GM21825 (cell line): ENCODE results near the gene CDKN2B-AS1.
A peak's percentile ranks its signal among the peaks of the same experiment; 100 is the strongest.

ENCODE experiments used
- ATAC-seq: cut with Tn5 transposase; IDR thresholded peaks from one replicate; pipeline ENCODE4 v1.9.1; 2021; ENCODE audit warnings: mild to moderate bottlenecking, moderate library complexity; ENCODE audit not compliant: unreplicated experiment

Gene CDKN2B-AS1

DNA sequence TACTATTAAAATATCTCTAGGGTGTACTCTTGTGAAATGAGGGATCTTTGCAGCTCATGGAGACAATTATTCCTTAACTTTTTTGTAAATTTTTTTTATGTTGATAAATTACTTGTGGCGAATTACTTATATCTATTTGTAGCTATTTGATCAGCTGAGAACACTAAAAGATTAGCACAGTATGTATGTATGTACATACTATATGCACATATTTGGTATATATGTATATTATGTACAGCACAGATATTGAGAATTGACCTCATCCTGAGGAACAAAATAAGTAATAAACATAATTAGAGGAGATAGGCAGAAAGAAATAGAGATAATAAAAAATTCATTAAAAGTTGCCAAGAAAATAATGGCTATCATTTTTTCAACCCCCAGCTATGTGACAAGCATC, 12.2 kb upstream of the CDKN2B-AS1 start:
- ATAC-seq, result no peak

DNA sequence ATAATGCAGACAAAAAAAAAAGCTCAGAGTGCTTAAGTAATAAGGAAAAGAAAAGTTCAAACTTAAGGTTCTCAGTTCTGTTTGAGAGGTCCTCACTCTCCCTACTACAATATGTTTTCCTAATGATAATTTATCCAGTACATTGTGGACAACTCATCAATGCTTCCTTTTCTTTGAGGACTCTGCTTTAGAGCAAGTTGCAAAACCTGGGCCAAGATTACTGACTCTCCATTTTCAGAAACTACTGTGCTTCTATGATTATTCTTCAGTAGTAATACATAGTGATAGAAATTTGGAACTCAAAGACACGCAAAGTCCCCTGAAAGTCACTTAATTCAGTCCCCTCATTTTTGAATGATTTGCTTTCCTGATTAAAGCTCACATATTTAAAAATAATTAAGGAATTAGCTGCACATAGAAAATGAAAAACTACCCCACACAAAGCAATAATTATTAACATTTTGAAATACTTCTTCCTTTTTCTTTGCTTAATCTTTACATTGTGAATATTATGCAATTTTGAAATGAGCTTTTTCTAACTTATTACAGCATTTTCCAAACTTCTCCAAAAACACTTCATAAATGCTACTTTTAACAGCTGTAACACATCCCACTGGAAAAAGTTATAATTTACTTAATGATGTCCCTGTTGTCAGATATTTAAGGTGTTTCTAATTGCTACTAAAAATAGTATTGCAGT, 11.6 kb upstream of the CDKN2B-AS1 start:
- ATAC-seq, result no peak

DNA sequence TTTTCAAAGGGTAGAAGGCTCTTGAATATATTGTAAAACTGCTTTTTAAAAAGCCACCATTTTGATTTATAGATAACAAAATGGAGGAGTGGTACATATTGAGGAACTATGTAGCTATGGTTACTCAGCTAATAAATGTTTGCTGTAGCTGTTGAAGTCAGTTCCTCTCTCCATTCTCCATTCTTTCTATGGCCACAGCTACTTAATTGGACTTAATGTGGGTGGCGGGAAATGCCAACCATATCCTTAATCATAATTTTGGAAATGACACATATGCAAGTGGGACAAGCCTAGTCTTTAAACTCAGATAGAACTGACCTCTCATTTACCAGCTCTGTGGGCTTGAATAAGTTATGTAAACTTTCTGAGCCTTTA, 11.0 kb upstream of the CDKN2B-AS1 start:
- ATAC-seq, result no peak

DNA sequence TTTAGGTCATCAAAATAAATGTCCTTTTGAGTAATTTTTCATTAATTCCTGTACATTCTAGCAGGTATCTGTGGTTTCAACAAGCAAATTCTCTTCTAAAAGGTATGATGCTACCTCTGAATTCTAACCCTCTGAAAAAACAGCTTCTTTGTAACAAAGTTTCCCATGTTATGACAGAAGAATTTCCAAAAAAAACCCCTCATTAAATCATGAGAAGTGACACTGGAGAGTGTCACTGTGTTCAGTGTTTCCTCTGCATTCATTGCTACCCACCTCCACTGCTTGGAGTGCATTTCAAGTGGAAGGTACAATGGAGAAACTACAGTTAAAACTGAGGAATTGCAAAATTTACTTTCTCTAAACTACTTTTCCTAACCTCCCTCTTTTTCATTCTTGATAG, 10.5 kb upstream of the CDKN2B-AS1 start:
- ATAC-seq, result no peak

DNA sequence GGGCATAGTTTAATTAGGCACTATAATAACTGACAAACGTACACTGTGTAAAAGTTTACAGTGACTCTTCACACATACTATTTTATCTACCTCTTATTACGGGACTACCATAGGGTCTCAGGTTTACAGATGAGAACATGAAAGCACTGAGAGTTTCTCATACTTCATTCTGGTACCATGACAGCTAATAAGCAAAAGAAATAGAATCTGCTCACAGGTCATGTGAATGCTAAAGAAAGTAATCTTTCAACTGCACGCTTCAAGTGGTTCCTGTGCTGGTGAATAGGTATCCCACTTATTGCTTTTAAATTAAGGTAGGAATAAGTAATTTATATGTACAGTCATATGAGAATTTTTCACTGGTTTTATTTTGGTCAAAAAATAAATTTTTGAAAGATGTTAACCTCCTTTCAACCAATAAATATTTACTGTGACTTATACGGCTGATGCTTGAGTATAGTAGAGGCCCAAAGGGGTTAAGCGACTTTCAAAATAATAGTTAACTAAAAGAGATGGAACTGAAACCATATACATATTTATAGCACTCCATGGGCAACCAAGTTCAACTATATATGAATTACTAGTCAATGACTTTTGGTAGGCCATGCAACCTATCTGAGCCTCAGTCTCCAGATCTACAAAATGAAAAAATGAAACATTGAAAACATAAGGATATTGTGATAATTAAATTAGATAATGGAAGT, 8.5 kb upstream of the CDKN2B-AS1 start:
- no peak for ATAC-seq

DNA sequence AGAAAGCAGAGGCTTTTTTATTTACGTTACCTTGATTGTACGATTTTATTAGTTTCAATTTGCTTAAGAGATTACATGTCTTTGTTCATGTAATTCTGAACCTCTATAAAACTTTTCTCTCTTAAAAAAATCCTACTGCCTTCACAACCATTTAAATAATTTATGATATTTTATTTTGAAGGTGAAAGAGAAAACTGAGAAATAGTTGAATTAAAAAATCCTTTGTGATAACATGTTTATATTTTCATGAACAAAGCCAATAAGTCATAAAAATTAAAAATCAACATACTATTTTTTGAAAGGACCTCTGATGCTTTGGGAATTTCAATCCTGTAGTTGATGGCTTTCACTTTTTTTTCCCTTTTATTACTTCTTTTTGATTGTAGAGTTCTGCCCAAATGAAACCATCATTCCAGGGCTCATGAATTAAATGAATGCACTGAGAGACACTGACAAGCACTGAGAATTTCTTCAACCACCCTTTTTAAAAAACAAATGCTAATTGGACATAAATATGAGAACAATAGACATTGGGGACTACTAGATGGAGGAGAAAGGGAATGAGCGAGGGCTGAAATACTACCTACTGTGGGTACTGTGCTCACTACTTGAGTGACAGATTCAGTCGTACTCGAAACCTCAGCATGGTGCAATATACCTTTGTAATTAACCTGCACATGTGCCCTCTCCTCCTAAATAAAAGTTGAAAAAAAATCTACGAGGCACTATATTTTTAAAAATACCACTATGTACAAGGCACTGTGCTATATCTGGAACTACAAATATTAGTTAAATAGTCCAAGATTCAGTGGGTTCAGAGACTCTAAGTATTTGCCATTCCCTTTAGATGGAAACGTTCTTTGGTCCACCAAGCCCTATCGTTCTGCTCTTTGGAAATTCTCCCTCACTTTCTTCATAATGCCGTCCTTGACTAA, 6.3 kb upstream of the CDKN2B-AS1 start:
- no peak for ATAC-seq

DNA sequence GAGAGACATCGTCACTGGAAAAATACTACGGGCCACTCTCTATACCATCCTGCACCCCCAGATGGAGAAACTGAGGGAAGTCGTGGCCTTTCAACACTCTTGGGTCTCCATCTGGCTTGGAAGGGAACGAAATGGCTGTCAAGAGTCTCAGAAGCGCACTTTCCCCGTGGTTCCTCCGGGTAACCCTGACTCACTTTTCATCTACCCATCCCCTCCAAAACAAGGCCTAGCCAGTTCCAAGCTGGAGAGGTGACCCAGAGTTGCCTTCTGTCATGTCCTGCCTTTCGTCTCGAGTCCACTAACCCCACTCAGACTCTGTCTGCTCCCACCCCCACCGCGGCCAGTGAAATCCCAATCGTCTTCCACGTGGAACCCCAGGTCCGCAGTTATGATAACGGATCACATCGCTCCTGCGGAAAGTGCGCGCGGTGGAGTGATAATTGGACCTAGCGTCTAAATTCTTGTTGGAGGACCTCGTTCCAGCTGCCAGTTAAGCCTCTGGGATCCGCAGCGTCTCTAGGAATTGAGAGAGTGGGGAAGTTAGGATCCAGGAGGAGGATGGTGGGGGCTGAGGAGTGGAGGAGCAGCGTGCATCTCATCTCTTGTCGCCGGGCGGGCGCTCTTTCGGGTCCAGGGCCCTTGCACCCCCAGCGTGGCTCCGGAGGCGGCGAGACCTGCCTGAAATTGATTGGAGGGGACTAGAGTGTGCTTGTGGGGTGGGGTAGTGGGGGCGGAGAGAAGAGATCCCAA, 5.0 kb upstream of the CDKN2B-AS1 start:
- ATAC-seq, result no peak

DNA sequence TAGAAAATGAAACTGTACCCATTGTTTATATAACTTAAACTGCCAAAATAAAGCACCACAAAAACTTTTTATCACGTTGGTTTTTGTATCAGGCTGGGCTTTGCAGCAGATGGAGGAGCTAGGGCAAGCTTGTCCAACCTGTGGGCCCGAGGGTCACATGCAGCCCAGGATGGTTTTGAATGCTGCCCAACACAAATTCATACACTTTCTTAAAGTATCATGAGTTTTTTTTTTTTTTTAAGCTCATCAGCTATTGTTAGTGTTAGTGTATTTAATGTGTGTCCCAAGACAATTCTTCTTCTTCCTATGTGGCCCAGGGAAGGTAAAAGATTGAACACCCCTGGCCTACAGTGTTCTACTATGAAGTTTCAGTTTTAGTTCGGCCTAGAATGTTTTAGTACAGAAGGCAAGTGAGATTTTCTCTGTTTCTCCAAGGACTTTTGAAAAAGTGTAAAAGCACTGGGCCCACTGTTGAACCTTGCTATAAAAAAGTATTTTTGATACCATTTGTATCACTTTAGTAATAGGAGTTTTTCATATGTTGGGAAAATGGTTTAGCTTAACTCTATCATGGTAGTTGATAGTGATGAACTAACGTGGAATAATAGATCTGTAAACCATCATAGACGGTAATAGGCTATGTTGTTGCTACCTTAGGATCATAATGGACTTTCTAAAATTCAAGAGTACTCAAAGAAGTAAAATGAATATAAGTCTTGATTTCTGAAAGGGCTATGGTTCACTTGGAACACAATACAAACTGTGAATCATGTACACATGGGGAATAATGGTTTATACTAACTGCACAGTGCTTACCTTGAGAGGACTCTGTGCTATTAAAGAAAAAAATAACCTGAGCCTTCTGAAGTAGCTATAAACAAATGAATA, 3.3 kb upstream of the CDKN2B-AS1 start:
- no peak for ATAC-seq

DNA sequence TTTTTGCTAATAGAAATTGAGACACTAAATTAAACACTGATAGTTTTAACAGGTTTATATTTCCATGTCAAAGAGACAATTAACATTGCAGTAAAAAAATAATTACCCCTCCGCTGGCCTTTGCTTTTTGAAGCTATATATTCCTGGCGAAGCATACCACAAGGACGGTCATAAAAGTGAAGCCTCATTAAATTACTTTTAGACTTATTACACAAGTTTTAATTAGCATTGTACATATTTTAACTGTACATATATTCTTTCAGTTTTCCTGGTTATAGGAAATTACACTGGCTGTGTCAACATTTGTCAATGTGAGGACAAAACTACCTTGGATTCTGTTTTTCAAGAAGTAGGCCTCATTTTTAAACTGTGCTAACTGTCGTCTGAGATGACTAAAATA, 1.6 kb upstream of the CDKN2B-AS1 start:
- no peak for ATAC-seq

DNA sequence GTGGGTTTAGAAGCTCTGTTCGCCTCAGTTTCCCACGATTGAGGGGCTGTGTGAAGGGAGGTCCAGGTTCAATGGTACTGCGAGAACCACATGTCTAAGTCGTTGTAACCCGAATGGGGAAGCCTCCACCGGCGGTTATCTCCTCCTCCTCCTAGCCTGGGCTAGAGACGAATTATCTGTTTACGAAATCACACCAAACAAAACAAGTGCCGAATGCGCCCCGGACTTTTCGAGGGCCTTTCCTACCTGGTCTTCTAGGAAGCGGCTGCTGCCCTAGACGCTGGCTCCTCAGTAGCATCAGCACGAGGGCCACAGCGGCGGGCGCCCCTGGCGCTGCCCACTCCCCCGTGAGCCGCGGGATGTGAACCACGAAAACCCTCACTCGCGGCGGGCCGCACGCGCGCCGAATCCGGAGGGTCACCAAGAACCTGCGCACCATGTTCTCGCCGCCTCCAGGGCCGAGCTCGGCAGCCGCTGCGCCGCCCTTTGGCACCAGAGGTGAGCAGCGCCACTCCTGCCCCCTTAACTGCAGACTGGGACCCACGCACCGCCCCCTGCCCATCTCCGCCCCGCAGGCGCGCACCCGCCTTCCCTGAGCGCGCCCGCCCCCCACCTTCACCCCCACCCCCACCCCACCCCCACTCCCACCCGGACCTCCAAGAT, 567 bp upstream of the CDKN2B-AS1 start, which contains the start of gene CDKN2A:
TSS of gene CDKN2A (minus strand) at position 500 of the 663 bp plus-strand sequence.
- peak; percentile 35 for ATAC-seq

DNA sequence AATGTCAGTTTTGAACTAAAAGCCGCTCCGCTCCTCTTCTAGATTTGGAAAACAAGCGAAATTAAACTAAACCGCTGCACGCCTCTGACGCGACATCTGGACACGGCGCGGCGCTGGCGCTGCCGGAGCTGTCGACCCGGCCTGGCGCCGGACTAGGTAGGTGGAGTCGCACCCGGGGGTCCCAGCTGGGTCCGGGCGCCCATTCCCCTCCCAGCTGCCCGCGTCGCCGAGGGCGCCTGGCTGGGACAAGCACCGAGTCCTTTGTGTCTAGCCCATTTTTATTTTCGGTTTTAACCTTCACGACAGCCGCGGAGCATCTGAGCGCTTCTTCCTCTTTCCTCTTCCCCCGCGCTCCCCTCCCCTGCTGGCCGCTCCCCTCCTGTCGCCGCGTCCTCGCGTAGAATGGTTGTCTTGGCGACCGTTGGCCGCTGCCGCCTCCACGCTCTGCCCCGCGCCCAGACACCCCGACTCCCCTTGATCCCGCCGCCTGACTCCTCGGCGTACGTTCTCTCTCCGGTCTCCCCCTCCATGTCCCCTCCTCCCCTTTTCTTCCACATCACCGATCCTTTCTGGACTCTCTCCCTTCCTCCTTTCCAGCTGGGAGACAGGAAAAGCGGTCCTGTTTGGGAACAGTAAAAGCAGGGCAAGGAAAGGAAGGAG, 545 bp downstream of the CDKN2B-AS1 start:
- ATAC-seq, result peak; percentile 86

DNA sequence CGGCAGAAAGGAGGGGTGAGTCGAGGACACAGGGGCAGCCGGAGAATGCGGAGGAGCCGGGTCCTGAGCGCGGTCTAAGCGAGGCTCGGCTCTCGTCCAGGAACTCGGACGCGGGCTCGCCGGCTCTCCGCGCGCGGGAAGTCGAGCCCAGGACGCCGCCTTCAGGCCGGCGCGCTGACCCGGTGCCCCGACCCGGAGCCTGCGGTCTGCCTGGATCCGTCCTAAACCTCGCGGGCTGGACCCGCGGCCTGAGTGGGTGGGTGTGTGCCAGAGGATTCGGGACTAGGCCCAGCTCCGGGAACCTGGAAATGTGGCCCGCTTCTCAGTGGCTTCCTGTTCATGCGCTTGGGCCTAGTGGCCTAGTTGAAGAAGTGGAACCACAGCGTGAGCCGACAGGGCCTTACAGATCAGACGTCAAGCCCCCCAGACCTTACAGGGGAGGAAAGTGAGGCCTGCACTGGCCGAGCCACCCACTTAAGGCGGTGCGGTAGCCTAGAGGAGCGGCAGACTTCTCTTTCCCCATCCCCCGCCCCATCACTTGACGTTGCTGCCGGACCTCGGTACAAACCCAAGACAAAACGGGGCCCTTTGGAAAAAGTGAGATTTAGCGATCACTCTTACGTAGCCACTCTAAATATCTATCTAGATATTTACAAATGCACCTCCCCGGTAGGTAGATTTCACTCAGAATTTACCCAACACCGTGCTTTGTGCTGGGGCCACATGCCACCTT, 1.2 kb downstream of the CDKN2B-AS1 start:
- ATAC-seq, result peak; percentile 15

DNA sequence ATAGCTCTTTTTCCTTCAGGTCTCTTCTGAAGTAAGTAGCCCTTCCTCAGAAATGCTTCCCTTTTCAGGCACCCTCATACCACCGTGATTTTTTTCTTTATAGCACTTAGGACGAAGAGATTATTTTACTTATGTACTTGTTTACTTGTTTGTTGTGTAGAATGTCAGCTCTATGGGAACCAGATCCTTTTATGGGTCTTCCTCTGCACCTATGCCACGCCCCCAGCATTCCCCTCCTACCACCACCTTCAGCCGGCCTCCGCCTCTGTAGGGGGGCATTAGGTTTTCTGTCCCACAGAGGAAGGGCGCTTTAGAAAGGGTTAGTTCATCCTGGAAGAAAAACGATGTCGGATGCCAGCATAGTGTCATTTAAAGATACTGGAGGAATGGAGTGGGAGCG, 1.8 kb downstream of the CDKN2B-AS1 start:
- no peak for ATAC-seq

DNA sequence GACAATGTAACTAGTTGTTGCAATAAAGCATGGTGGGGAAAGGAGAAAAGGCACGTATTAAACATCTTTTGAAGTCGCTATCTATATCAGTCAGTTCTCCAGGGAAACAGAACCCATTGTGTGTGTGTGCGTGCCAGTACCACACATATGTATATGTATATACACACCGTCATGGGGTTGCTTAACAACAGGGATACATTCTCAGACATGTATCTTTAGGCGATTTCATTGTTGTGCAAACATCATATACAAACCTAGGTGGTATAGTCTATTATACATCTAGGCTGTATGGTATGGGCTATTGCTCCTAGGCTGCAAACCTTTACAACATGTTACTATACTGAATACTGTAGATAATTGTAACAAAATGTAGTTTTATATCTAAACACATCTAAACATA, 2.3 kb downstream of the CDKN2B-AS1 start:
- ATAC-seq, result no peak

DNA sequence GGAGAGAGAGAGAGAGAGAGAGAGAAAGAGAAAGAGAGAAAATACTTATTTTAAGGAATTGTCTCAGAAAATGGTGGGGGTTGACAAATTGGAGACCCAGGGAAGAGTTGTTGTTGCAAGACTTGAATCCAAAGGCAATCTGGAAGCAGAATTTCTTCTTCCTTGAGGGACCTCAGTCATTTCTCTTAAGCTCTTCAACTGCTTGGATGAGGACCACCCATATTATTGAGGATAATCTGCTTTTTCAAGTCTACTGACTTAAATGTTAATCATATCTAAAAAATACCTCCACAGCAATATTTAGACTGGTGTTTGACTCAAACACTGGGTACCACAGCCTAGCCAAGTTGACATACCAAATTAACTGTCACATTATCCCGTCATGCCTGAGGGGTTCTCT, 2.9 kb downstream of the CDKN2B-AS1 start:
- ATAC-seq, result no peak

DNA sequence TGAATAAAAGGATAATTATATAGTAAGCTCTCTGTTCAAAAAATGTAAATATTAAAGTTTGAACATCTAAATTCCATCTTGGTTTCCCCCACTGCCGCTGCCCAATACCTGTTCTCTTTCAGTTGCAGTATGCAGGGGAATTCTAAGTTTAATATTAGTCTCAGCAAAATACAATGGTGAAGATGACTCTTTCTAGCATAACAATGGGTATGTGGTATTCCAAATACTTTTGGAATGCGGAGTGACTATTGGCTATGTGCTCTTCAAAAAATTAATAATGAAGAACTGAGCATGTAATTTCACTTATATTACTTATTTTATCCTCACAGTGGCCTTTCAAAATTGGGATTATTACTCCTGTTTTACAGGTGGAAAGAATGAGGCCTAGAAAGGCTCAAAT, 3.4 kb downstream of the CDKN2B-AS1 start:
- no peak for ATAC-seq

DNA sequence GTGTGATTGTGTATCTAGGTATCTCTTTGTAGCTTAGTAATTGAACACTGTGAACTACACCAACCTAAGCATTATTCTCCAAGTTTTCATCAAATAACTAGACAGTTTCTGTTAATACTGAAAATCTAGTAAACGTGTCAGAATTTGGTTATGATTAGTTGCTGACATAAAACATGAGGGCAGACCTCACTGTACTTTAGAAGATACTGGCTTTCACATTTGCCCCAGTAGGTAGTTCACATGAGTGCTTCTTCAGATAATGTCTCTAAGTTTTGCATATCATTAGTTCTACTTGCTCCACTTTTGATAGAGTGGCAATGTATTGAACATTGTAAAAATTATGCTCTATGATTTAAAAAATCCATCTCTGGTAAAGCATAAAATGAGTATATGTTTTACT, 7.4 kb downstream of the CDKN2B-AS1 start:
- no peak for ATAC-seq

DNA sequence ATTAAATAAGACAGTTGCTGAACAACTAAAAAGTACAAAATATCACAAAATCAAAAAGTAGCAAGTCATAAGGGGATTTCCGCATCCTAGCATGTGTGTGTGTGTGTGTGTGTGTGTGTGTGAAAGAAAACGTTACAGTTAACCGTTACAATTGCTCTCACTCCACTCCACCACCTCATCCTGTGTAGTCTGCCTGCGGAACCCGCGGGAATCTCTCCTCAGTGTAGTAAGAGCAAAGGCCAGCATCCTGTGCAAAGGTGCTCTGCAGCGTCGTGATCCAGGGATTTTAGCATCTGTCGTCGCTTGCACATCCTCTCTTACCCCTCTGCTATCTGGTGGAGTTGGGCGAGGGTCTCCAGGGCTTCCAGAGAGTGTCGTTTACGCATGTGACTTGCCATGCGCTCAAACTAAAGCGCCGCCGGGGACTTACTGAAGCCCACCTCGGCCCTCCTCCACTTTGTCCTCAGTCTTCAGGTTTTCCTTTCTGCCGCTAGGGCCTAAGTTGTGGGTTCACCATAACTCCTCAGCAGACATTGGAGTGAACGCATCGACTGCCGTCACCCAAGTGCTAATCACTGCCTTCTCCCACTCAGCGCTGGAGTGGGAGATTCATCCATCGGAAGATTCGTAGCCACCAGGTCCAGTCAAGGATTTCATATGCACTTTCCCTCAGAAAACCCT, 10.6 kb downstream of the CDKN2B-AS1 start:
- no peak for ATAC-seq
